Uterus (tissue), 2 donors: Measurements from ENCODE around the gene WSB1.

Source experiments
- CTCF ChIP-seq, 4 experiments: fragments of 200-600 bp in 2 of 4; fragments of 450-650 bp in 2 of 4; sonication (generic) in 2 of 4; IDR thresholded peaks; one replicate each; pipeline ENCODE4 v1.5.1; 2016 to 2019; ENCODE audit warnings: antibody characterized with exemption in 4 of 4, mild to moderate bottlenecking in 2 of 4, moderate library complexity in 1 of 4
- POLR2A ChIP-seq, 2 donors: fragments of 450-650 bp; IDR thresholded peaks; one replicate each; pipeline ENCODE4 v1.6.1; 2016; ENCODE audit warnings: antibody characterized with exemption in 2 of 2, mild to moderate bottlenecking in 1 of 2, moderate library complexity in 1 of 2

GRCh38 chr17:27296428-27296979, 2.6 kb downstream of the WSB1 start:
- TF ChIP-seq POLR2A (IDR thresholded peaks at IDR 0.05), result no peak
- TF ChIP-seq CTCF (IDR thresholded peaks at IDR 0.05), result no peak
